NAMALWA (cell line): ENCODE measurements around the gene ZMYND8.
"Not testable (repeated sequence)": the region's sequence is repeated elsewhere in the genome, so short reads cannot be mapped to it uniquely, and the experiment has no call there.

Experiments used
- DNase-seq: peaks from one replicate; pipeline ENCODE4 v3.0.0-alpha.2; 2015; ENCODE audit warnings: low spot score

The ZMYND8 gene

GRCh38 chr20:47223896-47224295 is 132.6 kb downstream of the ZMYND8 start:
- DNase-seq, result no peak

- no peak for DNase-seq
Measured at GRCh38 chr20:47222468-47223119, 133.9 kb downstream of the ZMYND8 start.

- DNase-seq, result no peak
Measured at GRCh38 chr20:47221036-47221625, 135.4 kb downstream of the ZMYND8 start.

- DNase-seq, result peak; percentile 70
Measured at GRCh38 chr20:47220161-47220582, 136.3 kb downstream of the ZMYND8 start.

GRCh38 chr20:47217482-47218446 is 138.7 kb downstream of the ZMYND8 start:
- no peak for DNase-seq

- no peak for DNase-seq
Measured at GRCh38 chr20:47216819-47217410, 139.6 kb downstream of the ZMYND8 start.

- no peak for DNase-seq
Measured at GRCh38 chr20:47215653-47216397, 140.7 kb downstream of the ZMYND8 start.

- DNase-seq, result no peak
Measured at GRCh38 chr20:47213966-47214365, 142.5 kb downstream of the ZMYND8 start.

- DNase-seq, result no peak
Measured at GRCh38 chr20:47212606-47213207, 143.8 kb downstream of the ZMYND8 start.

GRCh38 chr20:47211036-47211435 is 145.5 kb downstream of the ZMYND8 start:
- no peak for DNase-seq

GRCh38 chr20:47210470-47210869 is 146.0 kb downstream of the ZMYND8 start:
- DNase-seq, result no peak

GRCh38 chr20:47209982-47210381 is 146.5 kb downstream of the ZMYND8 start:
- DNase-seq, result no peak

- no peak for DNase-seq
Measured at GRCh38 chr20:47208534-47209174, 147.8 kb downstream of the ZMYND8 start.

GRCh38 chr20:47206962-47207641 is 149.4 kb downstream of the ZMYND8 start:
- no peak for DNase-seq

GRCh38 chr20:47206552-47206951 is 149.9 kb downstream of the ZMYND8 start:
- DNase-seq, result not testable (repeated sequence)

- DNase-seq, result peak; percentile 54
Measured at GRCh38 chr20:47205577-47206123, 150.8 kb downstream of the ZMYND8 start.

- not testable (repeated sequence) for DNase-seq
Measured at GRCh38 chr20:47204850-47205122, 151.7 kb downstream of the ZMYND8 start.

- DNase-seq, result no peak
Measured at GRCh38 chr20:47204008-47204849, 152.3 kb downstream of the ZMYND8 start.
